ENCODE data around the gene COBL.

The COBL gene

GRCh38 chr7:51259766-51260165, 56.8 kb downstream of the COBL start:
- no peaks in the 10 kb centered on the region for H3K9me3 ChIP-seq
- no peak for DNase-seq
- intact Hi-C loops (cut with DNase I; ENCODE audit: low total_unique reads) = no loop called here
- H3K27ac ChIP-seq = no peak overlapping the region
- H3K4me1 ChIP-seq = peaks cover 0 to 3% (median 0%) of the 10 kb centered on the region in 4 donors
- H3K36me3 ChIP-seq = no peaks in the 10 kb centered on the region
- no peak overlapping the region for H3K4me3 ChIP-seq
- H3K27me3 ChIP-seq = peaks cover 0 to 5% of the 10 kb centered on the region in 2 donors
- TF ChIP-seq, protein P1, sequence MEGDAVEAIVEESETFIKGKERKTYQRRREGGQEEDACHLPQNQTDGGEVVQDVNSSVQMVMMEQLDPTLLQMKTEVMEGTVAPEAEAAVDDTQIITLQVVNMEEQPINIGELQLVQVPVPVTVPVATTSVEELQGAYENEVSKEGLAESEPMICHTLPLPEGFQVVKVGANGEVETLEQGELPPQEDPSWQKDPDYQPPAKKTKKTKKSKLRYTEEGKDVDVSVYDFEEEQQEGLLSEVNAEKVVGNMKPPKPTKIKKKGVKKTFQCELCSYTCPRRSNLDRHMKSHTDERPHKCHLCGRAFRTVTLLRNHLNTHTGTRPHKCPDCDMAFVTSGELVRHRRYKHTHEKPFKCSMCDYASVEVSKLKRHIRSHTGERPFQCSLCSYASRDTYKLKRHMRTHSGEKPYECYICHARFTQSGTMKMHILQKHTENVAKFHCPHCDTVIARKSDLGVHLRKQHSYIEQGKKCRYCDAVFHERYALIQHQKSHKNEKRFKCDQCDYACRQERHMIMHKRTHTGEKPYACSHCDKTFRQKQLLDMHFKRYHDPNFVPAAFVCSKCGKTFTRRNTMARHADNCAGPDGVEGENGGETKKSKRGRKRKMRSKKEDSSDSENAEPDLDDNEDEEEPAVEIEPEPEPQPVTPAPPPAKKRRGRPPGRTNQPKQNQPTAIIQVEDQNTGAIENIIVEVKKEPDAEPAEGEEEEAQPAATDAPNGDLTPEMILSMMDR (IDR thresholded peaks at IDR 0.05) = no peak

DNA sequence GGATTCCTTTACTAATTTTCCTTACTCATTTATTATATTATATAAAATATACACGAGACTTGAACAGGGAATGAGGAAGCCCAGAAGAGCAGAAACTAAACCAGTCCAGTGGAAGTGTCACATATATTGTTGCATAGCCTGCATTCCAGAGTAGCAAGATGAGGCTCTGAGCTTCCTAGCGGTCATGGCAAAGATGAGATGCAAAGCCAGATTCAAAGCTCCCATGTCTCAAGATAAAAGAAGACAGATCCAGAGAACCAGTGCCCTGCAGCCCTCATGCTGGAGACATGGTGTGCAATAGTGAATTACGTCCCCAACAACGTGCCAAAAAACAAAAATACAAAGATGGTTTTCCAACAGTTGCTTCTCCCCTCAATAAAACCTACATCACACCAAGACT, 59.7 kb downstream of the COBL start:
- Histone ChIP-seq H3K4me1 (no peaks in the 10 kb centered on the region), H3K9me3 (no peaks in the 10 kb centered on the region), H3K27ac (no peak overlapping the region), H3K36me3 (no peaks in the 10 kb centered on the region), H3K4me3 (no peak overlapping the region), H3K27me3 (peaks cover 0 to 5% of the 10 kb centered on the region in 2 donors)
- TF ChIP-seq, protein P1 (IDR thresholded peaks at IDR 0.05) = no peak
- DNase-seq = no peak
- intact Hi-C loops (cut with DNase I; ENCODE audit: low total_unique reads) = no loop called here

GRCh38 chr7:51256209-51256781, 60.3 kb downstream of the COBL start:
- intact Hi-C loops (cut with DNase I; ENCODE audit: low total_unique reads) = no loop called here
- Histone ChIP-seq H3K9me3 (no peaks in the 10 kb centered on the region), H3K4me3 (no peak overlapping the region), H3K36me3 (no peaks in the 10 kb centered on the region), H3K27me3 (peaks cover 0 to 5% of the 10 kb centered on the region in 2 donors), H3K4me1 (no peaks in the 10 kb centered on the region), H3K27ac (no peak overlapping the region)
- no peak for DNase-seq
- TF ChIP-seq, protein P1 (IDR thresholded peaks at IDR 0.05) = no peak

DNA sequence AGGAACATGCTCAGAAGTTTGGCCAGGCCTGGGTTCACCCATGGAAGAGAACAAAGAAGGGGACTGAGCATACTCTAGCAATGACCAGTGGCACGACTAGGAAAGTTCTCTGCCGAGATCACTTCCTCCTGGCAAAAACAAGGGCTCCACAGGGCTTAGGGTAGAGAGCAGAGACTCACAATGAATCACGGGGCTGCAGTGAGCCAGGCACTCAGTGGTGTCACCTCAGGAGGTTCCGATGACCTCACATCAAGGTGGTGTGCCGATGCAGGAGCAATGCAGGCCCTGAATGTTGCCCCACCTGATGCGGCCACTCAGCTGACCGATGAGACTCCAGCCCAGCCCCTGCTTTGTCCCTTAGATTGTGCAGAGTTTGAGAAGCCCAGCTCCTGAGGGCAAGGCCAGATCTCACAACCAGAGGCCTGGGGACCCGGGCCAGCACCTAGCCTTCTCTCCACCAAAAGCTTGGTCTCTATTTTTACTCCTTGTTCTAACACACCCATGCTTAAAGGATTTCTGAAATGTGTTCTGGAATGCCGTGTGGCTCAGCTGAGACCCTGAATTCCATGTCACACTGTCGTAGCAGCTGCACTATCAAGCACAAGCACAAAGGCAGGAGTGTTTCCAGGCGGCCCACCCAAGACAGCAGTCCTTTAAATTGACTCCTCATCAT, 60.9 kb downstream of the COBL start:
- peaks cover 0 to 5% of the 10 kb centered on the region in 2 donors for H3K27me3 ChIP-seq
- no peaks in the 10 kb centered on the region for H3K9me3 ChIP-seq
- no peaks in the 10 kb centered on the region for H3K36me3 ChIP-seq
- H3K27ac ChIP-seq = no peak overlapping the region
- intact Hi-C loops (cut with DNase I; ENCODE audit: low total_unique reads) = no loop called here
- no peak overlapping the region for H3K4me3 ChIP-seq
- TF ChIP-seq, protein P1 (IDR thresholded peaks at IDR 0.05) = no peak
- no peaks in the 10 kb centered on the region for H3K4me1 ChIP-seq
- DNase-seq = no peak

DNA sequence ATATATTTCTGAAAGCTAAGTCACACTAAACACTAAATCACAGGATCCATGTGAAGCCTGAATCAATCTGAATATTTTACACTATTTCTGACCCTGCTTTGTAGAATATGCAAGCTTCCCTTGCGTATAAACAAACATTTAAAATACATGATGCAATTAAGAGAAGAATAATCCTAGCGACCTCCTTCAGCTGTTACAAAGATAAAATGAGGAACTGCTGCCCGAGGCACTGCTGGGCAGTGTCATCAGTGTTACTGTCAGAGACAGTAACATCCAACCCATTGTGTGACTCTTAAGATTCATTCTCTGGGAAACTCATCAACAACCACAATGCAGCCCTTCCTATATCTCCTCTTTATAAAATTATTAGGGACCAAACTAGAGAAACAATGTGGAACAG, 61.6 kb downstream of the COBL start:
- no peak for DNase-seq
- Histone ChIP-seq H3K9me3 (no peaks in the 10 kb centered on the region), H3K4me1 (no peaks in the 10 kb centered on the region), H3K36me3 (no peaks in the 10 kb centered on the region), H3K27me3 (peaks cover 0 to 5% of the 10 kb centered on the region in 2 donors), H3K4me3 (no peak overlapping the region), H3K27ac (no peak overlapping the region)
- TF ChIP-seq, protein P1 (IDR thresholded peaks at IDR 0.05) = no peak
- intact Hi-C loops (cut with DNase I; ENCODE audit: low total_unique reads) = no loop called here
